GM12878 (cell line): ENCODE results near the gene GRIK2. TPM values are rescaled to one million over a fixed set of nuclear protein-coding genes. Genes with fewer than 3 reads are reported as not detected.

Source experiments
- ATAC-seq: fragments of 200-7000 bp; cut with Tn5 transposase; 3 replicates; pipeline ENCODE4 v1.9.1; 2020; ENCODE audit warnings: mild to moderate bottlenecking, moderate library complexity
- BruUV-seq: library from RNA; stranded (reverse); fragments of 400-500 nt; replicated peaks from 2 replicates; lab custom pipeline; 2021; lab: Mats Ljungman, UMichigan
- CTCF ChIA-PET: fragments of 300-600 bp; sonication (Branson Sonifier 250); formaldehyde crosslinking; extraction: SDS; loops from one replicate; lab custom pipeline; 2021; ENCODE audit warnings: inconsistent platforms; lab: Yijun Ruan, JAX
- POLR2A ChIA-PET: fragments of 350-600 bp; formaldehyde crosslinking; extraction: SDS; loops from one replicate; lab custom pipeline; 2021; ENCODE audit warnings: inconsistent platforms; lab: Charles Lee
- RAD21 ChIA-PET: fragments of 300-600 bp; sonication (Branson Sonifier 250); formaldehyde crosslinking; loops from one replicate; lab custom pipeline; 2023; ENCODE audit warnings: antibody characterized with exemption; ENCODE audit not compliant: unreplicated experiment; lab: Charles Lee
- SMC1A ChIA-PET: fragments of 300-600 bp; sonication (Branson Sonifier 250); formaldehyde crosslinking; loops from one replicate; lab custom pipeline; 2023; ENCODE audit not compliant: unreplicated experiment, uncharacterized antibody; lab: Charles Lee
- DNase-seq: peaks from one replicate; pipeline ENCODE4 v3.0.0-alpha.2; 2011; ENCODE audit warnings: low read depth, low spot score
- FAIRE-seq: peaks from 3 replicates; lab custom pipeline; 2011; peaks lifted over from hg19 to GRCh38; lab: Jason Lieb, UNC
- H2AFZ ChIP-seq: 2 replicates; pipeline ENCODE4 v1.6.0; 2011; ENCODE audit warnings: low read depth, low read length, control low read depth; ENCODE audit not compliant: control insufficient read depth
- H3K27ac ChIP-seq: 2 replicates; pipeline ENCODE4 v1.5.1; 2011; ENCODE audit warnings: control low read depth; ENCODE audit not compliant: control insufficient read depth, insufficient read depth
- H3K27me3 ChIP-seq, 2 experiments: replicated peaks in 1 of 2; 2 replicates each; pipeline versions ENCODE4 v1.6.0 to v1.6.1; 2011; ENCODE audit warnings: low read length in 1 of 2; ENCODE audit not compliant: control insufficient read depth in 2 of 2, insufficient read depth in 2 of 2
- H3K36me3 ChIP-seq, 2 experiments: 2 replicates each; pipeline ENCODE4 v1.5.1; 2011; ENCODE audit warnings: low read length in 1 of 2; ENCODE audit not compliant: control insufficient read depth in 2 of 2, insufficient read depth in 2 of 2
- H3K4me1 ChIP-seq: 2 replicates; pipeline ENCODE4 v1.6.1; 2011; ENCODE audit warnings: mild to moderate bottlenecking, low read length, moderate library complexity, mixed read lengths; ENCODE audit not compliant: control insufficient read depth, insufficient read depth
- H3K4me2 ChIP-seq: 2 replicates; pipeline ENCODE4 v1.6.0; 2011; ENCODE audit warnings: control low read depth; ENCODE audit not compliant: control insufficient read depth, insufficient read depth
- H3K4me3 ChIP-seq: fragments of 200-600 bp; sonication (generic); 2 replicates; pipeline ENCODE4 v1.5.1; 2016
- H3K79me2 ChIP-seq: 2 replicates; pipeline ENCODE4 v1.6.0; 2011; ENCODE audit warnings: low read length; ENCODE audit not compliant: control insufficient read depth, insufficient read depth
- H3K9ac ChIP-seq: 2 replicates; pipeline ENCODE4 v1.8.0; 2011; ENCODE audit warnings: low read length, control low read depth, mixed read lengths; ENCODE audit not compliant: control insufficient read depth, insufficient read depth
- H3K9me3 ChIP-seq: replicated peaks from 3 replicates; pipeline ENCODE4 v1.5.1; 2011; ENCODE audit warnings: mild to moderate bottlenecking, low read length; ENCODE audit not compliant: control insufficient read depth, insufficient read depth
- H4K20me1 ChIP-seq: 2 replicates; pipeline ENCODE4 v1.6.0; 2011; ENCODE audit not compliant: control insufficient read depth, insufficient read depth
- BMI1 ChIP-seq: fragments of 450-650 bp; IDR thresholded peaks from 2 replicates; pipeline ENCODE4 v1.6.1; 2016; ENCODE audit warnings: mild to moderate bottlenecking, moderate library complexity, borderline replicate concordance
- CEBPB ChIP-seq, 2 experiments: fragments of 150-350 bp in 1 of 2; IDR thresholded peaks; 2 replicates each; pipeline ENCODE4 v1.6.1; 2012 to 2014; ENCODE audit warnings: low read depth in 2 of 2, low read length in 2 of 2, borderline replicate concordance in 1 of 2, inconsistent platforms in 1 of 2
- KAT2A ChIP-seq: conservative IDR thresholded peaks from 2 replicates; pipeline ENCODE4 v1.6.1; 2011; ENCODE audit warnings: low read depth, low read length; ENCODE audit not compliant: control insufficient read depth
- NFXL1 ChIP-seq: fragments of 450-650 bp; IDR thresholded peaks from 2 replicates; pipeline ENCODE4 v1.6.1; 2017; ENCODE audit warnings: antibody characterized with exemption, mild to moderate bottlenecking, borderline replicate concordance
- NR2C2 ChIP-seq: IDR thresholded peaks from 2 replicates; pipeline ENCODE4 v1.6.1; 2011; ENCODE audit warnings: borderline replicate concordance, low read depth; ENCODE audit not compliant: control insufficient read depth, insufficient read length
- RAD21 ChIP-seq: IDR thresholded peaks from 2 replicates; pipeline ENCODE4 v1.6.1; 2011; ENCODE audit warnings: mild to moderate bottlenecking, low read depth, low read length, moderate library complexity; ENCODE audit not compliant: insufficient read depth
- SUZ12 ChIP-seq: fragments of 200-600 bp; sonication (generic); IDR thresholded peaks from one replicate; pipeline ENCODE4 v1.6.1; 2018; ENCODE audit warnings: antibody characterized with exemption, mild to moderate bottlenecking; ENCODE audit not compliant: unreplicated experiment
- in situ Hi-C: fragments of 300-500 bp; cut with MboI; formaldehyde crosslinking; loops from 9 replicates; pipeline ENCODE4 v1.14.3; 2018; ENCODE audit warnings: mixed read lengths
- intact Hi-C: fragments of 100-400 bp; cut with micrococcal nuclease; formaldehyde crosslinking; loops from one replicate; pipeline ENCODE4 v1.14.2; 2022; ENCODE audit not compliant: unreplicated experiment
- polyA plus RNA-seq, 11 experiments: library from polyadenylated mRNA; depleted of rRNA in 4 of 11; unstranded in 6 of 11; stranded (reverse) in 5 of 11; fragments of >200 nt; fragmentation: Nextera tagmentation in 4 of 11; fragmentation: Illumina TruSeq in 1 of 11; extraction: Ambion mirVana in 4 of 11; extraction: Trizol in 1 of 11; gene quantifications; 1 replicate in 1 of 11; 2 replicates in 10 of 11; pipeline versions ENCODE4 v1.2.1 to v1.2.3, GENCODE V29; 2011 to 2016; ENCODE audit warnings: inconsistent platforms in 2 of 11, missing spikeins in 2 of 11, low read depth in 1 of 11
- total RNA-seq, 4 experiments: library from RNA; depleted of rRNA in 3 of 4; stranded (reverse); fragments of >200 nt in 3 of 4; fragmentation: Illumina TruSeq in 1 of 4; extraction: Trizol in 1 of 4; gene quantifications; 2 replicates each; pipeline versions ENCODE4 v1.2.1 to v1.2.3, GENCODE V29; 2013 to 2021
- TF ChIP-seq, protein P1 (sequence below): fragments of 450-650 bp; IDR thresholded peaks from 2 replicates; pipeline ENCODE4 v1.6.1; 2017; ENCODE audit warnings: mild to moderate bottlenecking, low read depth, inconsistent platforms; ENCODE audit not compliant: poor library complexity, severe bottlenecking

The GRIK2 gene
- total and polyA plus RNA-seq, 10 of the 15 experiments (the other 5 are each of a cell fraction or from before 2014, with no cell fraction given) = not detected

DNA sequence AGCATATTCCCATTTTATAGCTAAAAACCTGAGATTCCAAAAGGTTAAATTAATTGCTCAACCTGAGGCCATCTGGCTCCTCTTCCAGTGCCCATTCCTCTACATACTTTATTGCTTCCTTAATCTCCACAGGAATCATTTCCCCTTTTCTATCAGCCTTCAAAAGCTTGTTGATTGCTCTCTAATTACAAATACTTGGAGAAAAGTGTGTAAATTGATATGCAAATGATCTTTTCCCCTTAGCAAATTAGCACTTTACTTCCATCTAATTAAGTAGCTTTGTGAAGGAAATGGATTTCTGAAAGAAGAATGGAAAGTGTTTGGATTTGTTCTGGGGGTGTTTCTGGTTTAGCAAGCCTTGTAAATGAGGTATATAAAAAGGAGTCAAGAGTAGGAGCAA lies 323.3 kb downstream of the GRIK2 start:
- Histone ChIP-seq H3K9ac (no peak overlapping the region), H3K4me2 (no peak overlapping the region), H3K27ac (no peak overlapping the region), H3K27me3 (no peaks in the 10 kb centered on the region), H3K9me3 (no peaks in the 10 kb centered on the region), H3K4me3 (no peak overlapping the region), H3K36me3 (no peaks in the 10 kb centered on the region), H3K79me2 (no peaks in the 10 kb centered on the region), H4K20me1 (no peaks in the 10 kb centered on the region), H3K4me1 (no peaks in the 10 kb centered on the region), H2AFZ (no peak overlapping the region)
- ChIA-PET SMC1A (interaction anchor here (1.7 kb wide), 1 partner anchor 15 kb away, joined by 3 read pairs; no protein-coding TSS in a partner anchor), CTCF (interaction anchor here (0.5 kb wide), 1 partner anchor 1076 kb away, joined by 3 read pairs; no protein-coding TSS in a partner anchor), RAD21 (no interaction called here), POLR2A (no interaction called here)
- BruUV-seq = no TSS peak
- no peak for TF ChIP-seq SUZ12
- TF ChIP-seq NR2C2 = no peak
- TF ChIP-seq, protein P1, sequence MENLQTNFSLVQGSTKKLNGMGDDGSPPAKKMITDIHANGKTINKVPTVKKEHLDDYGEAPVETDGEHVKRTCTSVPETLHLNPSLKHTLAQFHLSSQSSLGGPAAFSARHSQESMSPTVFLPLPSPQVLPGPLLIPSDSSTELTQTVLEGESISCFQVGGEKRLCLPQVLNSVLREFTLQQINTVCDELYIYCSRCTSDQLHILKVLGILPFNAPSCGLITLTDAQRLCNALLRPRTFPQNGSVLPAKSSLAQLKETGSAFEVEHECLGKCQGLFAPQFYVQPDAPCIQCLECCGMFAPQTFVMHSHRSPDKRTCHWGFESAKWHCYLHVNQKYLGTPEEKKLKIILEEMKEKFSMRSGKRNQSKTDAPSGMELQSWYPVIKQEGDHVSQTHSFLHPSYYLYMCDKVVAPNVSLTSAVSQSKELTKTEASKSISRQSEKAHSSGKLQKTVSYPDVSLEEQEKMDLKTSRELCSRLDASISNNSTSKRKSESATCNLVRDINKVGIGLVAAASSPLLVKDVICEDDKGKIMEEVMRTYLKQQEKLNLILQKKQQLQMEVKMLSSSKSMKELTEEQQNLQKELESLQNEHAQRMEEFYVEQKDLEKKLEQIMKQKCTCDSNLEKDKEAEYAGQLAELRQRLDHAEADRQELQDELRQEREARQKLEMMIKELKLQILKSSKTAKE = no peak
- no peak for TF ChIP-seq CEBPB (IDR thresholded peaks at IDR 0.05; ENCODE audit: borderline replicate concordance in 1 of 2, low read depth in 2 of 2, low read length in 2 of 2)
- no peak for TF ChIP-seq NFXL1
- no peak for TF ChIP-seq KAT2A
- no peak for TF ChIP-seq RAD21
- TF ChIP-seq BMI1 = no peak
- DNase-seq = no peak
- intact Hi-C loops (no loop called here), in situ Hi-C loops (no loop called here)
- no peak for ATAC-seq
- no peak for FAIRE-seq
